Measurements from ENCODE around the gene ST3GAL4. TPM values are rescaled to one million over a fixed set of nuclear protein-coding genes. Genes with fewer than 3 reads are reported as not detected.

The ST3GAL4 gene
- total RNA-seq, 1 experiment from 2014 or later, result 13.6 TPM

DNA sequence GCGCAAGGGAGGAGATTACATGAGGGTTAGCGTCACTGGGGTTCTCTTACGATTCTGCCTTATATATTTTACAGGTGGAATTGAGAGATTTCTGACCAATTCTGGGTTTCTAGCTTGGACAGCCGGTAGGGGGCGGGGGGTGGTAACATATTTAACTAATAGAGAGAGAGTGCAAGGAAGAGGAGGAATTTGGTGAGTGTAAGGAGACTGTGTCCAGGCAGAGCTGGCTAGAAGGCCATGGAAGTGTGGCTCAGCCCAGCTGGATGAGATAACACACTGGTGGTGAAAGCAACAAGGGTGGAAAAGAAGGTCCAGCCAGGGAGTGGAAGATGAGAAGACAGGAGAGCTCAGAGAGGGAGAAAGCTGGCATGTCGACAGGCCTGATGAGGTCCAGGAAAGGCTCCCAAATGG is 56.5 kb downstream of the ST3GAL4 start:
- Histone ChIP-seq H2BK15ac (ENCODE audit: low read depth, low read length) (no peak overlapping the region), H2BK5ac (ENCODE audit: insufficient read length, low read length) (no peak overlapping the region), H3K4me2 (ENCODE audit: insufficient read depth, insufficient read length, low read length) (no peak overlapping the region), H3K79me2 (ENCODE audit: insufficient read depth, low read length) (no peaks in the 10 kb centered on the region), H3K23ac (ENCODE audit: insufficient read length, low read depth, low read length) (no peak overlapping the region), H3K79me1 (ENCODE audit: insufficient read depth, low read depth, low read length, poor library complexity, severe bottlenecking) (no peaks in the 10 kb centered on the region), H3K27ac (ENCODE audit: insufficient read length, low read depth, low read length) (no peak overlapping the region), H3K4ac (ENCODE audit: low read depth, low read length) (no peak overlapping the region), H4K8ac (replicated peaks; ENCODE audit: insufficient read length, low read depth, low read length) (no peak overlapping the region), H3K9me3 (ENCODE audit: control insufficient read depth, low read depth, low read length) (no peaks in the 10 kb centered on the region), H4K20me1 (ENCODE audit: control insufficient read depth, insufficient read depth, insufficient read length) (no peaks in the 10 kb centered on the region), H3K14ac (ENCODE audit: insufficient read depth, low read length) (no peak overlapping the region), H2AK5ac (ENCODE audit: insufficient read length, low read length) (no peak overlapping the region), H3K9ac (ENCODE audit: extremely low read depth, insufficient read length, low read length) (no peak overlapping the region), H2BK12ac (ENCODE audit: insufficient read length, low read depth, low read length) (no peak overlapping the region), H3K18ac (ENCODE audit: insufficient read length, low read depth, low read length) (no peak overlapping the region), H2BK120ac (ENCODE audit: low read depth, low read length, poor library complexity, severe bottlenecking) (no peak overlapping the region), H3K23me2 (ENCODE audit: insufficient read length, low read depth, low read length, poor library complexity, severe bottlenecking) (no peaks in the 10 kb centered on the region), H2BK20ac (ENCODE audit: low read depth, low read length, poor library complexity, severe bottlenecking) (no peak overlapping the region), H3K4me1 (ENCODE audit: insufficient read depth, low read length) (no peaks in the 10 kb centered on the region), H3T11ph (ENCODE audit: low read length) (no peak overlapping the region), H3K27me3 (ENCODE audit: insufficient read depth, low read length) (no peaks in the 10 kb centered on the region; the same call in 1 of the 2 replicates), H4K91ac (ENCODE audit: insufficient read length, low read depth, low read length) (no peak overlapping the region), H2AFZ (ENCODE audit: low read length) (no peak overlapping the region), H3K56ac (ENCODE audit: insufficient read length, low read depth, low read length) (no peak overlapping the region), H4K5ac (ENCODE audit: insufficient read length, low read depth, low read length) (no peak overlapping the region)
- Mint-ChIP-seq H3K27ac (peak overlapping the region in 2 of 3 experiments; percentile 10 to 83; a peak in 2 of 7 replicates), H3K4me1 (peaks cover 0 to 8% of the 10 kb centered on the region in 2 experiments; a peak in 2 of 4 replicates), H3K36me3 (ENCODE audit: insufficient read depth in 1 of 3, low read depth in 3 of 3) (peaks cover 8 to 21% (median 16%) of the 10 kb centered on the region in 3 experiments), H3K9me3 (no peaks in the 10 kb centered on the region; a peak in 1 of 5 replicates), H3K4me3 (no peak overlapping the region), H3K27me3 (ENCODE audit: low read depth) (no peaks in the 10 kb centered on the region)
- TF ChIP-seq, protein P1, sequence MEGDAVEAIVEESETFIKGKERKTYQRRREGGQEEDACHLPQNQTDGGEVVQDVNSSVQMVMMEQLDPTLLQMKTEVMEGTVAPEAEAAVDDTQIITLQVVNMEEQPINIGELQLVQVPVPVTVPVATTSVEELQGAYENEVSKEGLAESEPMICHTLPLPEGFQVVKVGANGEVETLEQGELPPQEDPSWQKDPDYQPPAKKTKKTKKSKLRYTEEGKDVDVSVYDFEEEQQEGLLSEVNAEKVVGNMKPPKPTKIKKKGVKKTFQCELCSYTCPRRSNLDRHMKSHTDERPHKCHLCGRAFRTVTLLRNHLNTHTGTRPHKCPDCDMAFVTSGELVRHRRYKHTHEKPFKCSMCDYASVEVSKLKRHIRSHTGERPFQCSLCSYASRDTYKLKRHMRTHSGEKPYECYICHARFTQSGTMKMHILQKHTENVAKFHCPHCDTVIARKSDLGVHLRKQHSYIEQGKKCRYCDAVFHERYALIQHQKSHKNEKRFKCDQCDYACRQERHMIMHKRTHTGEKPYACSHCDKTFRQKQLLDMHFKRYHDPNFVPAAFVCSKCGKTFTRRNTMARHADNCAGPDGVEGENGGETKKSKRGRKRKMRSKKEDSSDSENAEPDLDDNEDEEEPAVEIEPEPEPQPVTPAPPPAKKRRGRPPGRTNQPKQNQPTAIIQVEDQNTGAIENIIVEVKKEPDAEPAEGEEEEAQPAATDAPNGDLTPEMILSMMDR (conservative IDR thresholded peaks at IDR 0.05), result peak; percentile 51
- WGBS (ENCODE audit: extremely low coverage, insufficient read length, low lambda C conversion rate), result no CpG with 5 or more reads among the region's 6 CpGs
- DNase-seq, result no peak

Data from H9 (cell line).